Measurements from ENCODE around the gene JADE1. TPM values are rescaled to one million over a fixed set of nuclear protein-coding genes. Genes with fewer than 3 reads are reported as not detected.

The JADE1 gene
- total and polyA plus RNA-seq, 2 of the 4 experiments (the other 2 are of a cell fraction), result 13.8 to 32.6 TPM

DNA sequence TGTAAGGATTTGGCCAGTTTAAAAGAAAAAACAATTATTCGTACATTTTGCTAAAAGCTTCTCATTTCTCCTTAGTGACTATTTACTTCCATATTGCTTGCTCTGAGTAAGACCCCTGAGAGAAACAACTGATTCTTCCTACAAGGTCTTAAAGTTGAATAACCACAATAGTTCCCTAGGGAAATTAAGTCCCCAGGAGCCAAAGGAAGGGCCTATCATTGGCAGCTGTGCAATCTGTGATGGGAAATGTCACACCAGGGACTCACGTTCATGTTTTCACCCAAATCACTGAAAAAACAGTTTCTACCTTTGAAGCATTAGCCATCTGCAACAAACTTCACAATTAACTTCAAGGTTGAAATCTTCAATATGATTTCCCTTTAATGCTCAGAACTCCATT lies 66.7 kb downstream of the JADE1 start:
- intact Hi-C loops (cut with micrococcal nuclease) (loop anchor here (10.0 kb wide), 1 partner anchor 469 kb away; no protein-coding TSS in a partner anchor), in situ Hi-C loops (cut with MboI; ENCODE audit: low sequenced_read_pairs) (loop anchor here (10.0 kb wide), 1 partner anchor 219 kb away; the partner anchor contains the start of genes C4orf33 and SCLT1), dilution Hi-C loops (cut with HindIII; ENCODE audit: low sequenced_read_pairs, unreplicated experiment) (no loop called here)
- no TSS peak for BruUV-seq (replicated peaks)
- ChIA-PET CTCF (no interaction called here), POLR2A (ENCODE audit: unreplicated experiment) (no interaction called here)
- H2BK15ac ChIP-seq (ENCODE audit: low read depth, low read length), result no peak overlapping the region
- H3K4me2 ChIP-seq (ENCODE audit: low read depth, low read length), result no peak overlapping the region
- no peak overlapping the region for H4K8ac ChIP-seq (ENCODE audit: low read depth in 2 of 2, low read length in 2 of 2)
- H3K27me3 ChIP-seq (ENCODE audit: control insufficient read depth, insufficient read depth, low read length), result no peaks in the 10 kb centered on the region
- no peak overlapping the region for H2BK20ac ChIP-seq (ENCODE audit: low read depth, low read length)
- H3K36me3 ChIP-seq (ENCODE audit: control insufficient read depth, insufficient read depth, low read length), result peaks cover 9% of the 10 kb centered on the region
- H3K27ac ChIP-seq (ENCODE audit: insufficient read depth, low read length), result no peak overlapping the region
- ATAC-seq (ENCODE audit: low read depth) (no peak), DNase-seq (no peak)
- H3K9ac ChIP-seq (ENCODE audit: low read depth, low read length), result no peak overlapping the region
- H3K9me1 ChIP-seq (ENCODE audit: insufficient read depth, low read length), result peaks cover 9% of the 10 kb centered on the region; the same call in 1 of the 2 replicates
- no peaks in the 10 kb centered on the region for H4K20me1 ChIP-seq (ENCODE audit: insufficient read depth, low read length)
- H2BK5ac ChIP-seq (ENCODE audit: low read depth, low read length, poor library complexity, severe bottlenecking), result no peak overlapping the region
- H3K9me3 ChIP-seq (ENCODE audit: control insufficient read depth, insufficient read depth, low read length), result no peaks in the 10 kb centered on the region
- no peak overlapping the region for H3K56ac ChIP-seq (ENCODE audit: extremely low read depth, insufficient read depth, low read length)
- TF ChIP-seq BHLHE40 (IDR thresholded peaks at IDR 0.05; ENCODE audit: low read depth, low read length), result no peak
- TF ChIP-seq, protein P1, sequence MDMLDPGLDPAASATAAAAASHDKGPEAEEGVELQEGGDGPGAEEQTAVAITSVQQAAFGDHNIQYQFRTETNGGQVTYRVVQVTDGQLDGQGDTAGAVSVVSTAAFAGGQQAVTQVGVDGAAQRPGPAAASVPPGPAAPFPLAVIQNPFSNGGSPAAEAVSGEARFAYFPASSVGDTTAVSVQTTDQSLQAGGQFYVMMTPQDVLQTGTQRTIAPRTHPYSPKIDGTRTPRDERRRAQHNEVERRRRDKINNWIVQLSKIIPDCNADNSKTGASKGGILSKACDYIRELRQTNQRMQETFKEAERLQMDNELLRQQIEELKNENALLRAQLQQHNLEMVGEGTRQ (IDR thresholded peaks at IDR 0.05; ENCODE audit: low read depth, low read length), result no peak
- no peak for TF ChIP-seq SMC3 (IDR thresholded peaks at IDR 0.05; ENCODE audit: low read depth, low read length)
- TF ChIP-seq MAFK (IDR thresholded peaks at IDR 0.05; ENCODE audit: low read depth, low read length), result no peak
- no peak for TF ChIP-seq MAZ (IDR thresholded peaks at IDR 0.05; ENCODE audit: borderline replicate concordance, low read depth, low read length)
- no peak for TF ChIP-seq CHD1 (IDR thresholded peaks at IDR 0.05; ENCODE audit: low read depth, low read length)
- TF ChIP-seq, protein P2, sequence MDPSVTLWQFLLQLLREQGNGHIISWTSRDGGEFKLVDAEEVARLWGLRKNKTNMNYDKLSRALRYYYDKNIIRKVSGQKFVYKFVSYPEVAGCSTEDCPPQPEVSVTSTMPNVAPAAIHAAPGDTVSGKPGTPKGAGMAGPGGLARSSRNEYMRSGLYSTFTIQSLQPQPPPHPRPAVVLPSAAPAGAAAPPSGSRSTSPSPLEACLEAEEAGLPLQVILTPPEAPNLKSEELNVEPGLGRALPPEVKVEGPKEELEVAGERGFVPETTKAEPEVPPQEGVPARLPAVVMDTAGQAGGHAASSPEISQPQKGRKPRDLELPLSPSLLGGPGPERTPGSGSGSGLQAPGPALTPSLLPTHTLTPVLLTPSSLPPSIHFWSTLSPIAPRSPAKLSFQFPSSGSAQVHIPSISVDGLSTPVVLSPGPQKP (IDR thresholded peaks at IDR 0.05; ENCODE audit: borderline replicate concordance, low read depth, low read length), result no peak
- TF ChIP-seq MXI1 (IDR thresholded peaks at IDR 0.05; ENCODE audit: borderline replicate concordance, low read depth, low read length), result no peak
- no peak for TF ChIP-seq RFX5 (IDR thresholded peaks at IDR 0.05; ENCODE audit: low read depth, low read length)
- TF ChIP-seq, protein P3, sequence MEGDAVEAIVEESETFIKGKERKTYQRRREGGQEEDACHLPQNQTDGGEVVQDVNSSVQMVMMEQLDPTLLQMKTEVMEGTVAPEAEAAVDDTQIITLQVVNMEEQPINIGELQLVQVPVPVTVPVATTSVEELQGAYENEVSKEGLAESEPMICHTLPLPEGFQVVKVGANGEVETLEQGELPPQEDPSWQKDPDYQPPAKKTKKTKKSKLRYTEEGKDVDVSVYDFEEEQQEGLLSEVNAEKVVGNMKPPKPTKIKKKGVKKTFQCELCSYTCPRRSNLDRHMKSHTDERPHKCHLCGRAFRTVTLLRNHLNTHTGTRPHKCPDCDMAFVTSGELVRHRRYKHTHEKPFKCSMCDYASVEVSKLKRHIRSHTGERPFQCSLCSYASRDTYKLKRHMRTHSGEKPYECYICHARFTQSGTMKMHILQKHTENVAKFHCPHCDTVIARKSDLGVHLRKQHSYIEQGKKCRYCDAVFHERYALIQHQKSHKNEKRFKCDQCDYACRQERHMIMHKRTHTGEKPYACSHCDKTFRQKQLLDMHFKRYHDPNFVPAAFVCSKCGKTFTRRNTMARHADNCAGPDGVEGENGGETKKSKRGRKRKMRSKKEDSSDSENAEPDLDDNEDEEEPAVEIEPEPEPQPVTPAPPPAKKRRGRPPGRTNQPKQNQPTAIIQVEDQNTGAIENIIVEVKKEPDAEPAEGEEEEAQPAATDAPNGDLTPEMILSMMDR (conservative IDR thresholded peaks at IDR 0.05; ENCODE audit: low read depth, low read length), result no peak
- TF ChIP-seq CEBPB (IDR thresholded peaks at IDR 0.05; ENCODE audit: low read depth, low read length), result no peak
- no peak for TF ChIP-seq NFE2L2 (IDR thresholded peaks at IDR 0.05; ENCODE audit: low read depth, low read length)
- no peak overlapping the region for H2AK5ac ChIP-seq (ENCODE audit: low read depth, low read length)
- H3K4ac ChIP-seq (ENCODE audit: low read depth, low read length), result no peak overlapping the region
- H3K23ac ChIP-seq (ENCODE audit: low read depth, low read length), result no peak overlapping the region
- H4K91ac ChIP-seq (ENCODE audit: insufficient read depth, low read depth, low read length), result no peak overlapping the region
- H4K5ac ChIP-seq (ENCODE audit: low read depth, low read length), result no peak overlapping the region
- H3K4me3 ChIP-seq (ENCODE audit: insufficient read depth, low read depth, low read length), result no peak overlapping the region
- no peak overlapping the region for H2BK120ac ChIP-seq (ENCODE audit: low read depth, low read length)
- H3K14ac ChIP-seq (replicated peaks; ENCODE audit: low read depth, low read length), result no peak overlapping the region
- no peak overlapping the region for H3K18ac ChIP-seq (ENCODE audit: low read depth, low read length)
- no peak overlapping the region for H2AK9ac ChIP-seq (replicated peaks; ENCODE audit: low read depth, low read length, poor library complexity)
- peaks cover 5 to 7% of the 10 kb centered on the region in 2 experiments for H3K79me1 ChIP-seq (ENCODE audit: low read depth in 1 of 2, low read length in 2 of 2)
- WGBS, 2 experiments (ENCODE audit: extremely low coverage in 2 of 2, insufficient read length in 1 of 2), result no CpG with 5 or more reads among the region's 2 CpGs
- H3K4me1 ChIP-seq (ENCODE audit: control insufficient read depth, insufficient read depth, low read length), result peaks cover 7% of the 10 kb centered on the region
- H2AFZ ChIP-seq (replicated peaks; ENCODE audit: low read length, poor library complexity), result no peak overlapping the region
